HAP-1 (cell line): ENCODE data around the gene CDC42EP2.

Source experiments
- DNase-seq, 2 experiments: peaks; one replicate each; pipeline ENCODE4 v3.0.0-alpha.2; 2016 to 2020; ENCODE audit warnings: low spot score in 2 of 2
- H3K27me3 ChIP-seq: fragments of 250-450 bp; sonication (Bioruptor Pico); 2 replicates; pipeline ENCODE4 v1.5.1; 2020; ENCODE audit warnings: low read depth, mild to moderate bottlenecking, moderate library complexity
- H3K36me3 ChIP-seq: fragments of 250-450 bp; sonication (Bioruptor Pico); replicated peaks from 2 replicates; pipeline ENCODE4 v1.5.1; 2020; ENCODE audit warnings: mild to moderate bottlenecking
- H3K4me1 ChIP-seq: fragments of 250-450 bp; sonication (Bioruptor Pico); 2 replicates; pipeline ENCODE4 v1.5.1; 2020; ENCODE audit warnings: mild to moderate bottlenecking
- H3K4me3 ChIP-seq: fragments of 250-450 bp; sonication (Bioruptor Pico); 2 replicates; pipeline ENCODE4 v1.5.1; 2020; ENCODE audit warnings: mild to moderate bottlenecking, moderate library complexity
- H3K9me3 ChIP-seq: fragments of 250-450 bp; sonication (Bioruptor Pico); 2 replicates; pipeline ENCODE4 v1.5.1; 2020; ENCODE audit warnings: mild to moderate bottlenecking, moderate library complexity
- in situ Hi-C: fragments of 300-500 bp; cut with MboI; formaldehyde crosslinking; loops from 3 replicates; pipeline ENCODE4 v1.14.3; 2020; ENCODE audit warnings: low sequenced_read_pairs, inconsistent platforms, mixed read lengths

The CDC42EP2 gene

GRCh38 chr11:65351511-65351910, 36.8 kb downstream of the CDC42EP2 start:
- no peak for DNase-seq
- Histone ChIP-seq H3K4me3 (no peak overlapping the region), H3K9me3 (no peaks in the 10 kb centered on the region), H3K27me3 (no peaks in the 10 kb centered on the region), H3K4me1 (0 out of 2 replicates have a peak, but pooled peaks cover 3% of the 10 kb centered on the region), H3K36me3 (peaks cover 58% of the 10 kb centered on the region)
- in situ Hi-C loops = no loop called here

- H3K9me3 ChIP-seq = no peaks in the 10 kb centered on the region
- in situ Hi-C loops = no loop called here
- H3K4me1 ChIP-seq = 0 out of 2 replicates have a peak, but pooled peaks cover 3% of the 10 kb centered on the region
- peaks cover 46% of the 10 kb centered on the region for H3K36me3 ChIP-seq
- DNase-seq = no peak
- H3K27me3 ChIP-seq = no peaks in the 10 kb centered on the region
- no peak overlapping the region for H3K4me3 ChIP-seq
These were observed 38.1 kb downstream of the CDC42EP2 start for GRCh38 chr11:65352783-65353182.

DNA sequence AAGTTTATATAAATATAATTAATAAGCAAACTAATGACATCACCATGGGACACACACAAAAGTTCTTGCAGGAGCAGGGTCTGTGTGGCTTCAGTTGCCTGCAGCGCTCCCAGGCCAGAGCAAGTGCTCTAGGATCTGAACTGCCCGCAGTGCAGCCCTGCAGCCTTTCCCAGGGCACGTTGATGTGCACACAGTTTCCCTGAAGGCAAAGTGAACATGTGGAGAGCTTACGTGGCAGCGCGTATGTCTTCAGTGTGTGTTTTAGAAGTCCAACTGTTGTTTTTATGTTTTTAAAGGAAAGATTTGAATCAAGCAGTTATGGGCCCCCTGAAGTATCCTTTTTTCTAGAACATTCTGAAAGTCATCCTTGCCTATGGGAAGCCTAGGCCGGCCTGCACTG, 38.7 kb downstream of the CDC42EP2 start:
- Histone ChIP-seq H3K4me3 (no peak overlapping the region), H3K4me1 (0 out of 2 replicates have a peak, but pooled peaks cover 3% of the 10 kb centered on the region), H3K27me3 (no peaks in the 10 kb centered on the region), H3K9me3 (no peaks in the 10 kb centered on the region), H3K36me3 (peaks cover 41% of the 10 kb centered on the region)
- in situ Hi-C loops = no loop called here
- DNase-seq = no peak

- Histone ChIP-seq H3K9me3 (no peaks in the 10 kb centered on the region), H3K36me3 (peaks cover 37% of the 10 kb centered on the region), H3K4me3 (peak overlapping the region; percentile 25), H3K4me1 (0 out of 2 replicates have a peak, but pooled peaks cover 3% of the 10 kb centered on the region), H3K27me3 (no peaks in the 10 kb centered on the region)
- no peak for DNase-seq
- in situ Hi-C loops = no loop called here
These were observed 39.2 kb downstream of the CDC42EP2 start for GRCh38 chr11:65353900-65354264.

- in situ Hi-C loops = no loop called here
- H3K36me3 ChIP-seq = peaks cover 31% of the 10 kb centered on the region
- H3K9me3 ChIP-seq = no peaks in the 10 kb centered on the region
- H3K27me3 ChIP-seq = no peaks in the 10 kb centered on the region
- peak; percentile 93 to 100 for DNase-seq
- 0 out of 2 replicates have a peak, but pooled peaks cover 3% of the 10 kb centered on the region for H3K4me1 ChIP-seq
- H3K4me3 ChIP-seq = peak within 1 kb of the TSS; percentile 43
These were observed 39.8 kb downstream of the CDC42EP2 start, which contains the start of gene TIGD3 for GRCh38 chr11:65354265-65355012. Gene TIGD3, plus strand, starts transcription at chr11:65354751. Its CDS starts 1,058 bp downstream, at chr11:65355809.

GRCh38 chr11:65355013-65355775, 40.5 kb downstream of the CDC42EP2 start:
- Histone ChIP-seq H3K9me3 (no peaks in the 10 kb centered on the region), H3K27me3 (no peaks in the 10 kb centered on the region), H3K4me3 (peak overlapping the region; percentile 43), H3K4me1 (0 out of 2 replicates have a peak, but pooled peaks cover 3% of the 10 kb centered on the region), H3K36me3 (peaks cover 24% of the 10 kb centered on the region)
- in situ Hi-C loops = no loop called here
- DNase-seq = peak in 1 of 2 experiments; percentile 75

DNA sequence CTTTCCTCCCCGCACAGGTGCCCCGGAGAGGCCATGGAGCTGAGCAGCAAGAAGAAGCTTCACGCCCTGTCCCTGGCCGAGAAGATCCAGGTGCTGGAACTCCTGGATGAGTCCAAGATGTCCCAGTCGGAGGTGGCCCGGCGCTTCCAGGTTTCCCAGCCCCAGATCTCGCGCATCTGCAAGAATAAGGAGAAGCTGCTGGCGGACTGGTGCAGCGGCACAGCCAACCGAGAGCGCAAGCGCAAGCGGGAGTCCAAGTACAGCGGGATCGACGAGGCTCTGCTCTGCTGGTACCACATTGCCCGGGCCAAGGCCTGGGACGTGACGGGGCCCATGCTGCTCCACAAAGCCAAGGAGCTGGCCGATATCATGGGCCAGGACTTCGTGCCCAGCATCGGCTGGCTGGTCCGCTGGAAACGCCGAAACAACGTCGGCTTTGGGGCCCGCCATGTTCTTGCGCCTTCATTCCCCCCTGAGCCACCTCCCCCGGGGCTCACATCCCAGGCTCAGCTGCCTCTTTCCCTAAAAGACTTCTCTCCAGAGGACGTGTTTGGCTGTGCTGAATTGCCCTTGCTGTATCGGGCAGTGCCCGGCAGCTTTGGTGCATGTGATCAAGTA, 41.2 kb downstream of the CDC42EP2 start:
- Histone ChIP-seq H3K36me3 (peaks cover 20% of the 10 kb centered on the region), H3K4me3 (no peak overlapping the region), H3K4me1 (0 out of 2 replicates have a peak, but pooled peaks cover 3% of the 10 kb centered on the region), H3K27me3 (no peaks in the 10 kb centered on the region), H3K9me3 (no peaks in the 10 kb centered on the region)
- no peak for DNase-seq
- in situ Hi-C loops = no loop called here

DNA sequence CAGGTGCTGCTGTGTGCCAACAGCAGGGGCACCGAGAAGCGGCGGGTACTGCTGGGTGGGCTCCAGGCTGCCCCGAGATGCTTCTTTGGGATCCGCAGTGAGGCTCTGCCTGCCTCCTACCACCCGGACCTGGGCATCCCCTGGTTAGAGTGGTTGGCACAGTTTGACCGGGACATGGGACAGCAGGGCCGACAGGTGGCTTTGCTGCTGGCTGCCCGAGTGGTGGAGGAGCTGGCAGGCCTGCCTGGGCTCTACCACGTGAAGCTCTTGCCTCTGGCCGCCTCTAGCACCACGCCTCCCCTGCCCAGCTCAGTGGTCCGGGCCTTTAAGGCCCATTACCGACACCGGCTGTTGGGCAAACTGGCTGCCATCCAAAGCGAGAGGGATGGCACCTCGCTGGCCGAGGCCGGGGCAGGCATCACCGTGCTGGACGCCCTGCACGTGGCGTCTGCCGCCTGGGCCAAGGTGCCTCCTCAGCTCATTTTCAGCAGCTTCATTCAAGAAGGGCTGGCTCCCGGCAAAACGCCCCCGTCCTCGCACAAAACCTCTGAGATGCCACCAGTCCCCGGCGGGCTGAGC, 41.8 kb downstream of the CDC42EP2 start:
- in situ Hi-C loops = no loop called here
- Histone ChIP-seq H3K27me3 (no peaks in the 10 kb centered on the region), H3K4me3 (no peak overlapping the region), H3K9me3 (no peaks in the 10 kb centered on the region), H3K36me3 (peaks cover 14% of the 10 kb centered on the region), H3K4me1 (0 out of 2 replicates have a peak, but pooled peaks cover 3% of the 10 kb centered on the region)
- no peak for DNase-seq

- in situ Hi-C loops = no loop called here
- Histone ChIP-seq H3K27me3 (no peaks in the 10 kb centered on the region), H3K4me1 (0 out of 2 replicates have a peak, but pooled peaks cover 3% of the 10 kb centered on the region), H3K36me3 (0 out of 2 replicates have a peak, but pooled peaks cover 2% of the 10 kb centered on the region), H3K9me3 (no peaks in the 10 kb centered on the region), H3K4me3 (no peak overlapping the region)
- no peak for DNase-seq
These were observed 43.2 kb downstream of the CDC42EP2 start for GRCh38 chr11:65357856-65358356.

DNA sequence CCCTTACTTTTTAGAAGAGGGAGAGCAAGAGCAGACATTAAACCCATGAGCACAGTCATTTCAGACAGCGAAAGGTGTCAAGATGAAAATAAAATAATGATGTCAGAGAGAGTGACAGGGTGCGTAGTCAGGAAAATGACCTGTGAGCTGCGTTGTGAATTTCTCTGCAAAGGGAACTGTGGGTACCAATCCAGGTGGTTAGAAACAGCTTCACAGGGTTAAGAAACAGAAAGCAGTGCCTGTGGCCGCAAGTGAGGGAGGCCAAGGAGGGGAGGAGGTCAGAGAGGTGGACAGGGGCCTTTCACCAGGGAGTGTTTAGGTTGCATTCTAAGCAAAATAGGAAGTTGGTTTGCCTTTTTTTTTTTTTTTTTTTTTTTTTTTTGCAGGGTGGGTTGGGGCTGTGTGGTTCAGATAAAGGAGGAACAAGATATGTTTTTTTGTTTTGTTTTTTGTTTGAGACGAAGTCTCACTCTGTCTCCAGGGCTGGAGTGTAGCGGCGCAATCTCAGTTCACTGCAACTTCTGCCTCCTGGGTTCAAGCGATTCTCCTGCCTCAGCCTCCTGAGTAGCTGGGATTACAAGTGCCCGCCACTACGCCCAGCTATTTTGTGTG, 47.8 kb downstream of the CDC42EP2 start:
- Histone ChIP-seq H3K4me3 (no peak overlapping the region), H3K4me1 (peaks cover 11% of the 10 kb centered on the region), H3K27me3 (no peaks in the 10 kb centered on the region), H3K36me3 (no peaks in the 10 kb centered on the region), H3K9me3 (no peaks in the 10 kb centered on the region)
- no peak for DNase-seq
- in situ Hi-C loops = no loop called here

DNA sequence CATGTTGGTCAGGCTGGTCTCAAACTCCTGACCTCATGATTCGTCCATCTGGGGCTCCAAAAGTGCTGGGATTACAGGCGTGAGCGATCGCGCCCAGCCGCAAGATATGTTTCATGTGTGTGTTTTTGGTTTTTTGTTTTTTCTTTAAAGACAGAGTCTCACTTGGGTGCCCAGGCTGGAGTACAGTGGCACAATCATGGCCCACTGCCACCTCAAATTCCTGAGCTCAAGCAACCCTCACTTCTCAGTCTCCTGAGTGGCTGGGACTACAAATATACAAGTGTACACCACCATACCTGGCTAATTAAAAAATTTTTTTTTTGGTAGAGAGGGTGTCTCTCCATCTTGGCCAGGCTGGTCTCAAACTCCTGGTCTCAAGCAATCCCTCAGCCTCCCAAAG, 48.3 kb downstream of the CDC42EP2 start:
- in situ Hi-C loops = no loop called here

GRCh38 chr11:65363770-65364169, 49.1 kb downstream of the CDC42EP2 start:
- no peaks in the 10 kb centered on the region for H3K9me3 ChIP-seq
- no peak for DNase-seq
- no peaks in the 10 kb centered on the region for H3K27me3 ChIP-seq
- peaks cover 11% of the 10 kb centered on the region for H3K4me1 ChIP-seq
- no peak overlapping the region for H3K4me3 ChIP-seq
- in situ Hi-C loops = no loop called here
- no peaks in the 10 kb centered on the region for H3K36me3 ChIP-seq

More for the DNA sequence above, 48.3 kb downstream of the CDC42EP2 start:
- DNase-seq = no peak
- Histone ChIP-seq H3K4me3 (no peak overlapping the region), H3K9me3 (no peaks in the 10 kb centered on the region), H3K36me3 (no peaks in the 10 kb centered on the region), H3K27me3 (no peaks in the 10 kb centered on the region), H3K4me1 (peaks cover 11% of the 10 kb centered on the region)

GRCh38 chr11:65366340-65366773, 51.7 kb downstream of the CDC42EP2 start:
- Histone ChIP-seq H3K36me3 (no peaks in the 10 kb centered on the region), H3K4me3 (no peak overlapping the region), H3K27me3 (no peaks in the 10 kb centered on the region), H3K4me1 (peaks cover 11% of the 10 kb centered on the region), H3K9me3 (no peaks in the 10 kb centered on the region)
- in situ Hi-C loops = loop anchor here (5.0 kb wide), 1 partner anchor 141 kb away; no protein-coding TSS in a partner anchor
- DNase-seq = peak; percentile 69 to 88
